Natural killer cell treated with Interleukin-12 subunit alpha and Interleukin-12 subunit beta and Interleukin-15 and Interleukin-18, amount 100 ng/mL, for 72 hours (primary cell): ENCODE results near the gene ATG16L2. TPM values are rescaled to one million over a fixed set of nuclear protein-coding genes. Genes with fewer than 3 reads are reported as not detected.
A peak's percentile ranks its signal among the peaks of the same experiment; 100 is the strongest.
"Not testable (repeated sequence)": the region's sequence is repeated elsewhere in the genome, so short reads cannot be mapped to it uniquely, and the experiment has no call there.

Experiments
- ATAC-seq, 2 donors: fragments of 150-1000 bp; cut with Tn5 transposase in 1 of 2; sonication (Bioruptor Pico), chemical (Tn5 transposase) in 1 of 2; 2 replicates each; pipeline ENCODE4 v1.10.0; 2021
- DNase-seq: peaks from one replicate; pipeline ENCODE4 v3.0.0; 2022; ENCODE audit warnings: low spot score
- H3K27ac Mint-ChIP-seq, 2 donors: 1 replicate in 1 of 2; 2 replicates in 1 of 2; pipeline ENCODE4 v1.8.0; 2022; ENCODE audit warnings: mixed read lengths in 2 of 2, mild to moderate bottlenecking in 1 of 2, moderate library complexity in 1 of 2
- H3K27me3 Mint-ChIP-seq, 2 donors: 1 replicate in 1 of 2; 2 replicates in 1 of 2; pipeline ENCODE4 v1.8.0; 2022; ENCODE audit warnings: mixed read lengths in 2 of 2
- H3K36me3 Mint-ChIP-seq: one replicate; pipeline ENCODE4 v1.8.0; 2022; ENCODE audit warnings: mixed read lengths
- H3K4me1 Mint-ChIP-seq, 2 donors: 1 replicate in 1 of 2; 2 replicates in 1 of 2; pipeline ENCODE4 v1.8.0; 2022; ENCODE audit warnings: low read depth in 2 of 2, mixed read lengths in 2 of 2, mild to moderate bottlenecking in 1 of 2
- H3K4me3 Mint-ChIP-seq: one replicate; pipeline ENCODE4 v1.8.0; 2022; ENCODE audit warnings: mixed read lengths
- H3K9me3 Mint-ChIP-seq: 2 replicates; pipeline ENCODE4 v1.8.0; 2022; ENCODE audit warnings: mixed read lengths
- total RNA-seq, 2 donors: library from RNA; stranded (reverse); gene quantifications; one replicate each; pipeline ENCODE4 v1.2.3, GENCODE V29; 2022

Gene ATG16L2
- total RNA-seq, 2 donors from 2014 or later, result 74.7 to 113 TPM

DNA sequence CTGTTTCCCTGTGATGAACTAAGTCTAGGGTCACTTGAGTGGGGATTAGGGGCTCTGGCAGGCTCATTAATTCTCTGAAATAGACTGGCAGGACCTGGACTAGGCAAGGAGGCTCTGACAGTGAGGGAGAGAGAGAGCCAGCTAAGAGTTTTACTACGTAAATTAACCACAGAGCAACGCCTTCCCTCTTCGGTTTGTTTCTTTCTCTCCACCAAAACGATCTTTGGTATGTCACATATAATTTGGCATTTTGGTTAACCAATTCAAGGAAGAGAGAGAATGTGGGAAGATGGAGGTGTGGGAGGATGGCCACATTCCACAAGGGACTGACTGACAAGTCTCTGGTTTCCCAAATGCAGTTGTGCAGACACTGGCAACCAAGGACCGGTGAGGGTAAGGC, 27.9 kb downstream of the ATG16L2 start:
- Mint-ChIP-seq H3K9me3 (no peaks in the 10 kb centered on the region), H3K36me3 (peaks cover 23% of the 10 kb centered on the region), H3K27ac (peak overlapping the region in 1 of 2 donors; percentile 25), H3K4me1 (peaks cover 0 to 7% of the 10 kb centered on the region in 2 donors), H3K4me3 (no peak overlapping the region), H3K27me3 (no peaks in the 10 kb centered on the region)
- no peak for DNase-seq
- no peak for ATAC-seq

GRCh38 chr11:72842653-72843330, 28.6 kb downstream of the ATG16L2 start:
- ATAC-seq (no peak), DNase-seq (no peak)
- no peak overlapping the region for H3K4me3 Mint-ChIP-seq
- peaks cover 0 to 7% of the 10 kb centered on the region in 2 donors for H3K4me1 Mint-ChIP-seq
- H3K36me3 Mint-ChIP-seq, result peaks cover 23% of the 10 kb centered on the region
- no peaks in the 10 kb centered on the region for H3K27me3 Mint-ChIP-seq
- H3K9me3 Mint-ChIP-seq, result no peaks in the 10 kb centered on the region
- H3K27ac Mint-ChIP-seq, result peak overlapping the region in 1 of 2 donors; percentile 25

GRCh38 chr11:72844356-72844755, 30.1 kb downstream of the ATG16L2 start:
- ATAC-seq (no peak), DNase-seq (no peak)
- Mint-ChIP-seq H3K36me3 (peaks cover 21% of the 10 kb centered on the region), H3K27ac (no peak overlapping the region), H3K4me3 (no peak overlapping the region), H3K4me1 (peaks cover 4% of the 10 kb centered on the region in 2 donors), H3K27me3 (no peaks in the 10 kb centered on the region), H3K9me3 (no peaks in the 10 kb centered on the region)

- DNase-seq, result no peak
- Mint-ChIP-seq H3K4me1 (peaks cover 2 to 6% of the 10 kb centered on the region in 2 donors), H3K27ac (peak overlapping the region; percentile 7 to 17), H3K27me3 (no peaks in the 10 kb centered on the region), H3K9me3 (no peaks in the 10 kb centered on the region), H3K4me3 (no peak overlapping the region), H3K36me3 (peaks cover 4% of the 10 kb centered on the region)
- no peak for ATAC-seq
Observed at GRCh38 chr11:72848846-72849466, 34.7 kb downstream of the ATG16L2 start.

- Mint-ChIP-seq H3K27ac (no peak overlapping the region), H3K9me3 (no peaks in the 10 kb centered on the region), H3K4me1 (peaks cover 0 to 6% of the 10 kb centered on the region in 2 donors), H3K27me3 (no peaks in the 10 kb centered on the region), H3K4me3 (no peak overlapping the region), H3K36me3 (peaks cover 4% of the 10 kb centered on the region)
- no peak for ATAC-seq
- DNase-seq, result no peak
Observed at GRCh38 chr11:72850832-72851231, 36.6 kb downstream of the ATG16L2 start.

- ATAC-seq (no peak), DNase-seq (no peak)
- no peaks in the 10 kb centered on the region for H3K27me3 Mint-ChIP-seq
- no peak overlapping the region for H3K4me3 Mint-ChIP-seq
- H3K27ac Mint-ChIP-seq, result no peak overlapping the region
- H3K9me3 Mint-ChIP-seq, result no peaks in the 10 kb centered on the region
- H3K36me3 Mint-ChIP-seq, result peaks cover 4% of the 10 kb centered on the region
- peaks cover 0 to 6% of the 10 kb centered on the region in 2 donors for H3K4me1 Mint-ChIP-seq
Observed at GRCh38 chr11:72851726-72852125, 37.5 kb downstream of the ATG16L2 start.

GRCh38 chr11:72856065-72856464, 41.9 kb downstream of the ATG16L2 start:
- ATAC-seq (no peak), DNase-seq (no peak)
- H3K4me3 Mint-ChIP-seq, result no peak overlapping the region
- no peaks in the 10 kb centered on the region for H3K9me3 Mint-ChIP-seq
- H3K36me3 Mint-ChIP-seq, result peaks cover 9% of the 10 kb centered on the region
- no peak overlapping the region for H3K27ac Mint-ChIP-seq
- no peaks in the 10 kb centered on the region for H3K27me3 Mint-ChIP-seq
- peaks cover 3 to 4% of the 10 kb centered on the region in 2 donors for H3K4me1 Mint-ChIP-seq

DNA sequence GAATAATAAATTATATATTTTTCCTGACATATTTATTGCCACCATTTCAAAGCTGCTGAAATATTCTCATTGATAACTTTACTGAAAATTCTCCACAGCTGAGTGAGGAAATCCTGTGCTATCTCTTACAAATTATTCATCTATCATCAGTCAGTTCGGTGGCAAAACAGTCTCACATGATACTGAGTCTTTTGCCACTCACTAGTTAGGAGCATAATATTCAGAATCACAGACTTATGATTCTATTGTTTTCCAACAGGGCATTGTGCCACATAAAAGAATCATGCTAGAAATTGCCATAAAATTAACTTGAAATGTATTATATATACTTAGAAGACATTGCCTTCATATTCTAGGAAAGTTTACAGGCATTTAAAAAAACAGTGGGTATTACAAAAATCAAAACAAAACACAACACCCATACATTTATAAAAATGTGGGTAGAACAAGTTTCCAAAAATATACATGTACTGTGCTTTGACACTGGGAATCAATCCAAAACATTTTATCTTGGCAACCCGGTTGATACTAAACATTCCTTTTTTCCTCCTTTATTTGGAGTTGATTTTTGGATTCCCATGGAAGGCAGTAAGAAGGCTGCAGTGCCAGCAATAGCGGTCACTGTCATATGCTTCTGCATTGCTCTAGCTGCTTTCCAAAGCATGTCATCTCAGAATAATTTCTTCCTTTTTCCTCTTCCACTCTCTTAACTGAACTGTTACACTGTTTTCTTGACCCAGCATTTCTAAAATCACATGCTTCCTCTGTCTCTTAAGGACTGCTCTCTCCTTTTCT, 42.5 kb downstream of the ATG16L2 start:
- ATAC-seq, result no peak
- H3K36me3 Mint-ChIP-seq, result peaks cover 9% of the 10 kb centered on the region
- H3K27ac Mint-ChIP-seq, result no peak overlapping the region
- H3K27me3 Mint-ChIP-seq, result no peaks in the 10 kb centered on the region
- H3K9me3 Mint-ChIP-seq, result no peaks in the 10 kb centered on the region
- no peak overlapping the region for H3K4me3 Mint-ChIP-seq
- no peak for DNase-seq
- peaks cover 3 to 4% of the 10 kb centered on the region in 2 donors for H3K4me1 Mint-ChIP-seq

GRCh38 chr11:72858267-72858666, 44.1 kb downstream of the ATG16L2 start:
- DNase-seq, H3K4me1 Mint-ChIP-seq, H3K36me3 Mint-ChIP-seq, H3K4me3 Mint-ChIP-seq, ATAC-seq, H3K27me3 Mint-ChIP-seq, H3K9me3 Mint-ChIP-seq: not testable (repeated sequence)
- peak overlapping the region in 1 of 2 donors; percentile 20 for H3K27ac Mint-ChIP-seq

- DNase-seq (no peak), ATAC-seq (no peak)
- Mint-ChIP-seq H3K4me3 (no peak overlapping the region), H3K27me3 (no peaks in the 10 kb centered on the region), H3K36me3 (peaks cover 9% of the 10 kb centered on the region), H3K9me3 (no peaks in the 10 kb centered on the region), H3K27ac (no peak overlapping the region), H3K4me1 (peaks cover 4 to 6% of the 10 kb centered on the region in 2 donors)
Observed at GRCh38 chr11:72859126-72859525, 44.9 kb downstream of the ATG16L2 start.

DNA sequence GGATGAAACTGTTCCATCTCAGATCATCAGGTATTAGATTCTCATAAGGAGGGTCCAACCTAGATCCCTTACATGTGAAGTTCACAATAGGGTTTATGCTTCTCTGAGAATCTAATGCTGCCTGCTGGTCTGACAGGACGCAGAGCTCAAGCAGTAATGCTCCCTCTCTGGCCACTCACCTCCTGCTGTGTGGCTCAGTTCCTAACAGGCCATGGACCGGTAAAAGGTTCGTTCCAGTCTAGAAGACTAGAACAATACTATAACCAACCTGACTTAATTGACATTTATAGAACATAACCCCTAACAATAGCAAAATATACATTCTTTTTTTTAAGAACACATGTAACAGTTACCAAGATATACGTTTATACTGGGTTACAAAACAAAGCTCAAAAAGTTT, 45.8 kb downstream of the ATG16L2 start:
- H3K27me3 Mint-ChIP-seq, result no peaks in the 10 kb centered on the region
- DNase-seq, result no peak
- ATAC-seq, result no peak
- peaks cover 4 to 6% of the 10 kb centered on the region in 2 donors for H3K4me1 Mint-ChIP-seq
- peaks cover 9% of the 10 kb centered on the region for H3K36me3 Mint-ChIP-seq
- no peak overlapping the region for H3K4me3 Mint-ChIP-seq
- no peaks in the 10 kb centered on the region for H3K9me3 Mint-ChIP-seq
- H3K27ac Mint-ChIP-seq, result no peak overlapping the region

DNA sequence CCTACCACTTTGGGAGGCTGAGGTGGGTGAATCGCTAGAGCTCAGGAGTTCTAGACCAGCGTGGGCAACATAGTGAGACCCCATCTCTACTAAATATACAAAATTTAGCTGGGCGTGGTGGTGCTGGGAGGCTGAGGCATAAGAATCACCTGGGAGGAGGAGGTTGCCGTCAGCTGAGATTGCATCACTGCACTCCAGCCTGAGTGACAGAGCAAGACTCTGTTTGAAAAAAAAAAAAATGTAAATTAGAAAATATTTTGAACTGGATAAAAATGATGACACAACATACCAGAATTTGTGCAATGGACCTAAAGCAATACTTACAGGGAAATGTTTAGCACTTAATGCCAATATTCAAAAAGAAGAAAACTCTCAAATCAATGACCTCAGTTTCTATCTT, 46.4 kb downstream of the ATG16L2 start:
- H3K36me3 Mint-ChIP-seq, result peaks cover 9% of the 10 kb centered on the region
- H3K27ac Mint-ChIP-seq, result no peak overlapping the region
- DNase-seq (no peak), ATAC-seq (no peak)
- no peaks in the 10 kb centered on the region for H3K27me3 Mint-ChIP-seq
- H3K4me1 Mint-ChIP-seq, result peaks cover 4 to 6% of the 10 kb centered on the region in 2 donors
- no peaks in the 10 kb centered on the region for H3K9me3 Mint-ChIP-seq
- H3K4me3 Mint-ChIP-seq, result no peak overlapping the region

- ATAC-seq, result no peak
- Mint-ChIP-seq H3K27ac (no peak overlapping the region), H3K9me3 (no peaks in the 10 kb centered on the region), H3K4me3 (no peak overlapping the region), H3K27me3 (no peaks in the 10 kb centered on the region), H3K36me3 (peaks cover 16% of the 10 kb centered on the region), H3K4me1 (peaks cover 2 to 4% of the 10 kb centered on the region in 2 donors)
- no peak for DNase-seq
Observed at GRCh38 chr11:72863091-72863490, 48.9 kb downstream of the ATG16L2 start.

GRCh38 chr11:72863916-72864315, 49.7 kb downstream of the ATG16L2 start:
- Mint-ChIP-seq H3K36me3 (peaks cover 10% of the 10 kb centered on the region), H3K9me3 (no peaks in the 10 kb centered on the region), H3K27me3 (no peaks in the 10 kb centered on the region), H3K27ac (no peak overlapping the region), H3K4me3 (no peak overlapping the region), H3K4me1 (peaks cover 0 to 2% of the 10 kb centered on the region in 2 donors)
- DNase-seq, result no peak
- ATAC-seq, result no peak
